NCI-H446 (cell line): Measurements from ENCODE around the gene BCKDK.
"Not testable (repeated sequence)": the region's sequence is repeated elsewhere in the genome, so short reads cannot be mapped to it uniquely, and the experiment has no call there.

ENCODE experiments used
- DNase-seq, 2 experiments: peaks; one replicate each; lab custom pipeline; 2025; lab: John Stamatoyannopoulos, UW

BCKDK gene

GRCh38 chr16:31142109-31143010 is 34.2 kb downstream of the BCKDK start:
- DNase-seq, result peak; percentile 97 to 99

GRCh38 chr16:31143011-31143693 is 35.0 kb downstream of the BCKDK start:
- DNase-seq, result no peak

- DNase-seq, result no peak
Observed at GRCh38 chr16:31143694-31144148, 35.5 kb downstream of the BCKDK start.

GRCh38 chr16:31144418-31144817 is 36.2 kb downstream of the BCKDK start:
- not testable (repeated sequence) for DNase-seq

GRCh38 chr16:31145398-31145990 is 37.3 kb downstream of the BCKDK start:
- no peak for DNase-seq

- DNase-seq, result no peak
Observed at GRCh38 chr16:31147574-31147973, 39.4 kb downstream of the BCKDK start.

- no peak for DNase-seq
Observed at GRCh38 chr16:31148281-31148728, 40.1 kb downstream of the BCKDK start.

GRCh38 chr16:31148896-31149295 is 40.7 kb downstream of the BCKDK start:
- no peak for DNase-seq

- no peak for DNase-seq
Observed at GRCh38 chr16:31149332-31149731, 41.1 kb downstream of the BCKDK start.

- no peak for DNase-seq
Observed at GRCh38 chr16:31149894-31150890, 42.0 kb downstream of the BCKDK start, which contains the start of gene PRSS36. Gene PRSS36 (minus strand): TSS chr16:31150066. CDS start chr16:31150035, 31 bp downstream.

- DNase-seq, result not testable (repeated sequence)
Observed at GRCh38 chr16:31150976-31151375, 42.8 kb downstream of the BCKDK start.

- no peak for DNase-seq
Observed at GRCh38 chr16:31157136-31157535, 49.0 kb downstream of the BCKDK start.
